Hematopoietic multipotent progenitor cell treated with erythropoietin and hydrocortisone succinate and interleukin-3 and kit ligand, for 15 days (in vitro differentiated cells): Measurements from ENCODE around the gene TSHZ2.

Source experiments
- DNase-seq: peaks from one replicate; pipeline ENCODE4 v3.0.0-alpha.2; 2015; ENCODE audit warnings: low spot score

The TSHZ2 gene

DNA sequence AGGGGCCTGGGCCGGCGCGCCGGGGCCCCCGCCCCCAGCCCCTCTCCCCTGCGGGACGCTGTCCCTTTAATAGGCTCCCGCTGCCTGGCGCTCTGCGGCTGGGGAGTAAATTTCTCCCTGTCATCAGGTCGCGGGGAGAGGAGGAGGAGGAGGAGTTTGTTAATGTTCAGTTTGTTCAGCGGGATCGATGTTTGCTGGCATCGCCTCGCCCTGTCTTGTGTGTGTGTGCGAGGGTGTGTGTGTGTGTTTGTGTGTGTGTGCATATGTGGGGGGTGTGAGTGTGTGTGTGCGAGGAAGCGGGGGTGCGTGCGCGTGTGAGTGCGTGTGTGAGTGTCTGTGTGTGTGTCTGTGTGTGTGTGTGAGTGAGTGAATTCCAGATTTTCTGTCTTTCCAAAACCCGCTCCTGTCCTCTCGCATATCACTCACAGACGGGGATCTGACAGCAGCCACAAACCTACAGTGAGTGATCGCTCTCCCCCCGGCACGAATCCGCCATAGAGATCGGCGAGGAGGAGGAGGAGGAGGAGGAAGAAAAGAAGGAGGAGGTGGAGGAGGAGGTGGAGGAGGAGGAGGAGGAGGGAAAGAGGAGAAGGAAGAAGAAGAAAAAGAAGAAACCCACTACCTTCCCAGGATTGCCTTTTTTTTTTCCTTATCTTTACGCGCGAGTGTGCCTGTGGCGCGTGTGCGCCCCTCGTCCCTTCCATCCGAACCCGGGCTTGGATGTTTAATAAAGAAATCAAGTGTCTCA, at the start of gene TSHZ2:
Gene TSHZ2, plus strand, starts transcription at position 169 of the 748 bp plus-strand sequence. CDS start 936 bp downstream, outside the sequence.
- no peak for DNase-seq

GRCh38 chr20:52922436-52922835, 49.7 kb upstream of the TSHZ2 start:
- DNase-seq = no peak

GRCh38 chr20:52923123-52923937, 48.8 kb upstream of the TSHZ2 start:
- no peak for DNase-seq

- no peak for DNase-seq
Observed at GRCh38 chr20:52924411-52925271, 47.5 kb upstream of the TSHZ2 start.

GRCh38 chr20:52926505-52926904, 45.7 kb upstream of the TSHZ2 start:
- DNase-seq = no peak

GRCh38 chr20:52933867-52934266, 38.3 kb upstream of the TSHZ2 start:
- DNase-seq = no peak

DNA sequence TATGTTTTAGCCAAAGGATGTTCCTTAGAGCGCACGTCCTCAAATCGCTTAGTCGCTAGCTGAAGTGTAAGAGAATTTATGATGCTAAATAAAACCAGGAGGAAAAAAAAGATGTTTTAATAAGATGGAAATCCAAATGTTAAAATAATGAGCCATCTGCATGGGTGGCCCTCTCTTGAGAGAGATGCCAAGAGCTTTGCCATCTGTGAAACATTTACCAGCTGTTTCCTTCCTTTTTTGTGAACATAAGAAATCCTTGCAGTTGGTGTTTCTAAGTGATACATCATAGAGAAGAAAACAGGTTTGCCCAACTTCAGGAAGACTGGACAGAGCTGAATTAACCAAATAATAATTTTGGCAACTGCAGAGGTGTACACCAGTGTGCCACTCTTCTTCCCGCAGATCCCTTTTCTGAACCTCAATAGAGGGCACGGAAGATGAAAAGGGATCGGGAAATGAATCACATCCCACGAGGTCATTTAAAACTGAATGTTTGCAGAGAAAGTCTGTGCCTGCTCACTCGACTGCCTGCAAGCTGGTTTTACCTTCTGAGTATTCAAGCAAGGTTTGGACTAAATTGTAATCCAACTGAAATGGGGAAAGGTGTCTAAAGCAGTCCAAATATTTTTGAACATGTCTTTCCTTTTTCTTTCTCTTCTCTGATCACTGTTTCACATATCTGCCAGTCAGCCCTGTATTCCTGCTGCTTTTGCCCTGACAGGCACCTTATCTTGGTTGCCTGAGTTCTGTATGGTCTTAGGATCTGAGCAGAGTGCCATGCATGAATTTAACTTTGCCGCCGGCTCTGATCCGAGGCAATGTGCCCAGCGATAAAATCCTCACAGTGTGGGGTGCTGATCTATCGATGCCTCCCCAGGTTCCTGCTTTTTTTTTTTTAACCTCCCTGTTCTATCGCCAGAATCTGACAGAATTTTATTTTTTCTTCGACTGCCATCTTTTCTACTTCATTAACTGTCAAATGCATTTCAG, 35.5 kb upstream of the TSHZ2 start:
- DNase-seq = no peak

DNA sequence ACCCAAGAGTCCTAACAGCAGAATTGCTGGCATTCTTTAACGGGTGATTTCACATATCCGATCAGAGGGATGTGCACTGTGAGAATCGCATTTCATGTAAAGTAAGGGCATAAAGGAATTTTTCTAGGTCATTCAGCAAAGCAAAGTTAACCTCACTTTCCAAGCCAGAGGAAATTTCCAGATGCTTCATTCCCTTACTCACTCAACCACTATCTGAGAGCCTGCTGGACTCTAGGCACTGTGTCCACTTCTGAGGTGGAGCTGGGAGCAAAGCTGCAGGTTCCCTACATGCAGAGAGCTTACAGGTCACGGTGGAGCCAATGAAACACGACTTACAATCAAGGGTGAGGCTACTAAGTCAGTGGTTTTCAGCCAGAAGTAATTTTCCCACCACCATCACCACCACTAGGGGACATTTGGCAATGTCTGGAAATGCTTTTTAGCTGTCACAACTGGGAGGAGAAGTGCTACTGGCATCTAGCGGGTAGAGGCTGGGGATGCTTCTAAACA, 34.5 kb upstream of the TSHZ2 start:
- no peak for DNase-seq

GRCh38 chr20:52939141-52939540, 33.0 kb upstream of the TSHZ2 start:
- no peak for DNase-seq

- no peak for DNase-seq
Observed at GRCh38 chr20:52941808-52942207, 30.4 kb upstream of the TSHZ2 start.

DNA sequence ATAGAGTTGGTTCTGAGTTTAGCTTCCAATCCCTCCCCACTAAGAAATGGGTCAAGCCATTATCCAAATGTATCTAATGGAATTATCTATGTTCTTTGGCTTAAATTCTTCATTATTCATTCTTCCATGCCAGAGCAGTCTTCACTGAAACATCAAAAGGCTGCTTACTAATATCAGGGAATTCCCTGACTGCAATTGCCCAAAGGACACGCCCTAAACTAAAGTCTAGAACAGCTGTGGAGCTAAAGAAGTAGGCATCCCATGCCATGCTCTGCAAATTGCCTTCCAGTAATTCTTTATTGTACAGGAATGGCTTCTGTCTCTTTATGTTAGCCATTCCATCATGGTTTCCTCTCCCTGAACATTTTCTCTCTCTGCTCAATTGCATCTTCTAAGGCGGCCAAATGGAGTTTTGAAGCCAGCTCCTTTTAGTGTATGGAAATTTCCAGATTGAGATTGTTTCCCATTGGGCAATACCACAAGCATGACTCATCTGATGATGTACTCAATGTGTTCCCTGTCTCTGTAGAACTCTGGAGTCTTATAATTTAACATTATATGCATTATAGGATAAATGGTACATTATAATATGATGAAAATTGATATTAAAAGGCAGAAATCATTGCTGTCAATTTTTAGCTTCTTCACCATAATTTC, 28.8 kb upstream of the TSHZ2 start:
- no peak for DNase-seq

DNA sequence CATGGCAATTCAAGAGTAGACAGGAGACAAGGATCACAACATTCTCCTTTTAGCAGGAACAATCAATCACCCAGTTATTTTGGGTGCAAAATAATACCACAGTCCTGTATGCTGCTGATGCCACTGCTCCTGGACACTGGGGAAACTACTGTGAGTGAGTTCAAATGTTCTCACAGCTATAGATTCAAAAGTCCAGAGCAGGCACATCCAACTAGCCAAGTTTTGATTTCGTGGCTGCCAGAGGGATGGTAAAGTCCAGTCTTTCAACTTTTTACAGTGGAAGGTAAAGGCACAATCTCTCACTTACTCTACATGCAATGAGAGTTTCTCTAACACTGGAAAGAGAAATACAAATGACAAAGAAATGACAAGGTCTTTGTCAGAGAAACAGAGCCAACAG, 26.9 kb upstream of the TSHZ2 start:
- DNase-seq = no peak

DNA sequence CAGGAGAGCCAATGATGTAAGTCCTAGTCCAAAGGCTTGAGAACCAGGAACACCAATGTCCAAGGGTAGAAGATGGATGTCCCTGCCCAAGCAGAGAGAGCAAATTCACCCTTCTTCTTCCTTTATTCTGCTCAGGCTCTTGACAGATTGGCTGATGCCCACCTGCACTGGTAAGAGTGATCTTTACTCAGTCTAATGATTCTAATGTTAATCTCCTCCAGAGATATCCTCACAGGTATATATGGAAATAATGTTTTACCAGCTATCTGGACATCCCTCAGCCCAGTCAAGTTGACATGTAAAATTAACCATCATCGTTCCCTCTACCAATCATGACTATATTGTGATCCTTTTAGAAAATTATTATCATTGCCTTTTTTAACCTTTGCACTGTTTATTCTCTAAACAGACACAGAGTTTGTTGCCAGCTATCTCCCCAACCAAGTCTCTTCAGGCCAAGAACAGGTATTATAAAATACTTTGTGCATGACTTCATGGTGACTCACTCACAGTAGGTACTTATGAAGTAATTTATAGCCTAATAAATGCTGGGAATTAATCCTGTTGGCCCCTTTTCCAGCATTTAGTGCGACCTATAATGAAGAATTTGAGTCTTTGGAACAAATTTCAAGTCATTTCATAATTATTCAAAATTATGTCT, 26.2 kb upstream of the TSHZ2 start:
- no peak for DNase-seq

DNA sequence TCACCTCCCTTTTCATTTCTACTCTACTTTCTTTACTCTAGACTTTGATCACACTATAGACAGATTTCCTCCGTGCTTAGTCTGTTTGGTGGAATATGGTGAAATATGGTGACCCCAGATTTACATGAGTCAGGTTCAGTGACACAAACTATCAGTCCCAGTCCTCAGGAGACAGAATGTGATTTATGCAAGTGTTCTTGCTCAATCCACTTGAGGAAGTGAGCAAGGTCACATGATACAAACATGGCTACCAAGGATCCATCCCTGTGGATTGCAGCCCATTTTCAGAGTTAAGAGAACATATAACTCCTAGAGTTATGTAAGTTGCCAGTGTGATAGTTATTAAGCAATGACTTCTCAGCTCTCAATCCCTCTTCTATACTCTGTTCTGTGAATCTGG, 23.7 kb upstream of the TSHZ2 start:
- DNase-seq = no peak

- DNase-seq = no peak
Observed at GRCh38 chr20:52953020-52953419, 19.1 kb upstream of the TSHZ2 start.

DNA sequence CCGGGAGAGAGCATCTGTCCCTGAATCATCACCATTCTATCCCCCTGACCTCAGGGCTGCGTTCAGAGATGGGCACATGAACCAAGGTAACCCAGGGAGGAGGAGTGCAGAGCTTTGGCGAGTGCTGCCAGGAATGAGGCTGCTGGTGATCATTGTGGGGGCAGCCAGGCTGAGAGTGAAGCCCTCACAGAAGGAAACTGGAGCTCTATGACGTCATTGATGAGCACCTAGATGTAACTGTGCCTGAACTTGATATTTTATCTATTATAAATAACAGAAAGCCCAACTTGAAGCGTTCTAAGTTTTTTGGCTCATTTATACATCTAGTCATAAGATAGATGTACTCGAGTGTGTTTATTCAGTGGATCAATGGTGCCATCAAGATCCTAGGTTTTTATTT, 17.3 kb upstream of the TSHZ2 start:
- no peak for DNase-seq

DNA sequence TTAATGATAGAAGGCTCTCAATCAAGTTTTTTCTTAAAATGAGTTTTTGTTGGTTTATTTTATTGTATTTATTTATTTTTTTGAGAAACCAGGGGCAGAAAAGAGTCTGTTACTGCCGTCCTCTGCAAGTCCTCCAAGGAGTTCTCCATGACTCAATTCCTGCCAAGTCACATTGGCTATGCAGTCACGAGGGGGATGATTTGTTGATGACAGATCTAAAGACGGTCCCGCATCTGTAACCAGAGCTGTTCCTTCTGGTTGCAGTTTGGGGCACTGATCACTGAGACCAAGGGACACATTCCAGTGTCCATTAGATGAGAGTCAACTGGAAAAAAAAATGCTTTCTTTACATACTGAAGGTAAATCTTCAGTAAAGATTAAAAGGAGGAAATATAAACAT, 13.9 kb upstream of the TSHZ2 start:
- no peak for DNase-seq

GRCh38 chr20:52959125-52959524, 13.0 kb upstream of the TSHZ2 start:
- DNase-seq = no peak

DNA sequence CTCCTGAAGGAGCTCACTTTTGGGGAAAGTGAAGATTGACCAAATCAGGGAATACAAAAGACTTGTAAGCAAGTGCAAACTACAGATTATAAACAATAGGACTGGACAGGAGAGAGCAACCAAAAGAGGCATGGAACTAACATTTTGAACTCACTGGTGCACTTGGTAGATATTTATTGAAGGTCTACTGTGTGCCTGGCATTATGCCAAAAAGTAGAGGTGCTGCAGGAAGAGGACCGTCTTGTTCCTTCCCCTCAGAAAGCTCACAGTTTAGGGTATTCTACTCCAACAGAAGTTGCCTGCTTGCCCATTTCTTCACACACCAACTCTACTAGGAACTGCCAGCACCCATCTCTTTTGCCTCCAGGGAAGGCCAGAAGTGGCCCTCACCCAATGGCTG, 10.0 kb upstream of the TSHZ2 start:
- no peak for DNase-seq

- no peak for DNase-seq
Observed at GRCh38 chr20:52963131-52963530, 9.0 kb upstream of the TSHZ2 start.
